A204.1 (cell line): ENCODE results near the gene TRPV6.

Source experiments
- FAIRE-seq: peaks from 2 replicates; lab custom pipeline; 2012; peaks lifted over from hg19 to GRCh38; lab: Jason Lieb, UNC

Gene TRPV6

DNA sequence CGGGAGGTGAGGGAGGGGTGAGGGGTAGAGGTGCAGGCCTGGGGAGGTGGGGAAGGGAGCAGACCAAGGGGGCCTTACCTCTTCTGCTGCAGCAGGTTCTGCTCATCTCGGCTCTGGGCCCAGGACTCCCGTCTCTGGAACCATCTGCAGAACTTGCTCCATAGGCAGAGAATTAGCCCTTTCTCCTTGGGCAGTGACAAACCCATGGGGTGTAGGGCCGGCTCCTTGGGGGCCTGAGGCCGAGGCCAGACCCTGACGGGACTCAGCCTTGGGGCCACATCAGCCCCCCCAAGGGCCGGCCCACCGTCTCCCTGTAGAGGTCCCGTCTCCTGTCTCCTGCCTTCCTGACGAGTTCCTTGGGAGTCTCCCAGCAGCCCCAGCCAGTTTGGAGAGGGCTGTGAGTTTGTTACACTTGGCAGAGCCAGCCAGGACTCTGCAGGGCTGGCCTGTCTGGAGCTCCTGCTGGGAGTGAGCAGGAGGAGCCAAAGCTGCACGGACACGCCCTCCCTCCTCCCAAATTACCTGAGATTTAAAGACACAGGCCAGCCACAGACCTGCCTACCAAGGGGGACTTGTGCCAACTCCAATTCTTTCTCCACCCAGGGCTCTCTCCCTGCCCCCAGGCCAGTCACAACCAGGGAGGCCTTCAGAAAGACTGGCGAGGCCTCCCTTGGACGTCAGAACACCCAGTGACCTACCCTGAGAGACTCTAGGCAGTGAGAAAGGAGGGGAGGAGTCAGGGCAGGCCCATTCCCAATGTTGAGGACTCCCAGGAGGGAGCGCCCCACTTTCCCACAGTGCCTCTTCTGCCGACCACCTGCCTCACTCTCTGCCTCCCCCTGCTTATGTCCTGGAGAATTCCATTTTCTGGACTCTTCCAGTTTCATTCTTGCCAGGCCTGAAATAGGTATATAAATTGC is at the start of gene TRPV6:
Gene TRPV6, minus strand, starts transcription at position 435 of the 920 bp plus-strand sequence.
- FAIRE-seq, result no peak

DNA sequence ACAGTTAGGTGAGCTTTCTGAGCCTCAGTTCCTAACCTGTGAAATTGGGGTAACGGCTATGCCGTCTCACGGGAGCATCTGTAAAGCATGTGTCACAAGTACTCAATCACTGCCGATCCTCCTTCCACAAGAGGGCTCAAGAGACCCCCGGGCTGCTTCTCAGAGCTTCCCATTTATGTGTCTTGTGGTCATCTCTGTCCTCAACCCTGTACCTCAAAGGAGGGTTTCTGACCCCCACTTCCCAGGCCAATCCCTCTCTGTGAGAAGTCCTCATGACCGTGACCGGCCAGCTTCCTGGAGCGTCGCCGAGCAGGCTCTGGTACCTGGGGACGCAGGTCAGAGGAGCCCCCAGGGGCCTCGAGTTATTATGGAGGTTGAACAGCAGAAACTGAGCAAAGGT is 48.5 kb upstream of the TRPV6 start:
- no peak for FAIRE-seq

DNA sequence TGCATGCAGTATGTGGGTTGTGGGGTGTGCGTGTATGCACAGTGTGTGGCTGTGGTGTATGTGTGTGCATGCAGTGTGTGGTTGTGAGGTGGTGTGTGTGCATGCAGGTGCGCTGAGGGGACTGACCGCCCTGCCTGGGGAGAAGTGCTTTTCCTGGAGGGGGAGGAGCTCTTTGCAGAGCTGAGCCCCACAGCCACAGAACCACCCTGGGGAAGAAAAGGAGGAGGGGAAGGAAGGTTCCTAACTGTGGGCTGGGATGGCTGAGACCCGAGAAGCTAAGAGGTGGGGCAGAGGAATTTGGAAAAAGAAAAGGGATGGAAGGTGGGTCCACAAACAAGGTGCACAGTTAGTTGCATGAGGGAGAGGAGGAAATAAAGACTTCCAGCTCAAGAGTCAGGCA is 48.1 kb upstream of the TRPV6 start, which contains the start of gene TRPV5:
Gene TRPV5, minus strand, starts transcription at position 123 of the 400 bp plus-strand sequence. CDS start 287 bp downstream, outside the sequence.
- no peak for FAIRE-seq

DNA sequence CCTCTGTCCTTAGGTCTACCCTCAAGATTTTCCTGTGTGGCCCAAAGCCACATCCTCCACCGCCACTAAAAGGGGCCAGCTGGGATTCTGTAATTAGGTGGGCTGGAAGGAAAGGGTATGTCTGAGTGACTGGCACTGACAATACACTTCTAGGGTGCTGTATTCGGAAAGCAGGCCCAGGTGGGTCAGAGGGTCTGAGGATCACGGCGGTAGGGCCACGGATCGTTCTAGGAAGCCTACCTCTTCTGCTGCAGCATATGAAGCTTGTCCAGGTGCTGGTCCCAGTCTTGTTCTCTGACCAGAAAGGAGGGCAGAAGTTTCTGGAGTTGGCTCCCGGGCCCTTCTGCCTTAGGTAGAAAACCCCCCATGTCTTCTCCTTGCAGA is 47.5 kb upstream of the TRPV6 start:
- no peak for FAIRE-seq

DNA sequence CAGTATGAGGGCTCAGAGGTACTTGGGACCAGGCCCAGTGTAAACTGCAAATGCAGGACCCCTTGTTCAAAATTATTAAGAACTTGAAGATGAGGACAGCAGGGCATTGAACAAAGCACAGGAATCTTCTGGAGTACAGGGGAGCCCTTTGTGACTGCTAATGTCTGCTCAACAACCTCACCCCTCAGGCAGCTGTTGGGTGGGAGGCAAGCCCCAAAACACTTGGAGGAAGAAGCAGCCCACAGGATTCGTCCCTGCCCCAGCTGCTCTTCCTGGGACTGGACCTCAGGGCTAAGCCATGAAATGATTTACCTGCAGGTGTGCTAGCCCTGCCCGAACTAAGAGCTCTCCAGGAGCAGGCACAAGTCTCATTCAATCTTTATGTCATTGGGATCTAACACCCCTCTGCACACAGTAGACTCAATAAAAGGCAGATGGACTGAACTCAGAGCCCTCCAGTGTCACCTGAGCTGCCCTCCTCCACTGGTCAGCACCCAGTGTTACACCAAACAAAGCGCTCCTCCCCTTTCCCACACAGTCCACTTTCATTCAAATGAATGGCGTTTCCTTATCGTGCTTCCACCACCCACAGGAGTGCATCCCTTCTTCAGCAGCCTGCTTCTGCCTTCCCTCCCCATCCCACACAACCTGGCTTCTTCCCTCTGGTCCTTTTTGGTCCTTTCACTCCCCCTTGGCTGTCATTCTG is 47.0 kb upstream of the TRPV6 start:
- no peak for FAIRE-seq

DNA sequence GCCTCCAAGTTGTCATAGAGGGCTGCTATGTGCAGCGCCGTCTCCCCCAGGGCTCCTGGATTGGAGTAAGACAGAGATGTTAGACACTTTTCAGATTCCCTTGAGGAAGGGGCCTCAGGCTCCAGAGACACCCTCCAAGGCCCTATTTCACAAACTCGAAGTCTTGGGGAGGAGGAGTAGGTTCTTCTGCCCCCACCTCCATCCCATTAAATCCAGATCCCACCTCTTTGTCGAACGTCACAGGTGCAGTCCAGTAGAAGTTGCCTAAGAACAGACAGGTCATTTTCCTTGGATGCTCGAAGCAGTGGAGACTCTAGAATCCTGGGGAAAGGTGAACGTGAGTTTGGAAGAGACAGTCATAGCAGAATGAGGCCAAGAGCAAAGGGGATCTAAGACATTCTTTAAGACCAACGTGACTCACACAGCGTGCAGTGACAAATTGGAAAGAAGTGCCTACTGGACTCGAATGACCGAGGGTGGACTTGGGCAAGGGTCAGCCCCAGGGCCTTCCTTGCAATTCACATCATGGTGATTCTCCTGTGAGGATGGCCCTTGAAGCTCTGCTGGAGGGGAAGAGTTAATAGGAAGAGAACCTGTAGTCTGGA is 44.7 kb upstream of the TRPV6 start:
- no peak for FAIRE-seq

DNA sequence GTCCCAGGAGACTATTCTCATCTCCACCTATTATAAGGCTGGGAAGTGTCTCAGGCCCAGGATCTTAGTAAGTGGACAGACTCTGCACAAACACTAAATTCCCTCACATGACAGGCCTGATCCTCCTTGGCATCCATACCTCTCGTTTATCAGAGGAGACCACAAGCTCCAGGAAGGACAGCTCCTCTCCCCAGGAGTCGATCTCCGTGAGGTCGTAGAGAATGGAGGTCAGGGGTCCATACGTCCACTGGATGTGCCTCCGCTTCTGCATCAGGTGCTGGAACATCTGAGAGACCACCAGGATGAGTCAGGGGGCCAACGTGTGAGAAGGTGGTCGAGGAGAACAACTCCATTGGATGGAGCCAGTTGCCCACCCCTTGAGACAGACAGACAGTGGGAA is 42.4 kb upstream of the TRPV6 start:
- no peak for FAIRE-seq

DNA sequence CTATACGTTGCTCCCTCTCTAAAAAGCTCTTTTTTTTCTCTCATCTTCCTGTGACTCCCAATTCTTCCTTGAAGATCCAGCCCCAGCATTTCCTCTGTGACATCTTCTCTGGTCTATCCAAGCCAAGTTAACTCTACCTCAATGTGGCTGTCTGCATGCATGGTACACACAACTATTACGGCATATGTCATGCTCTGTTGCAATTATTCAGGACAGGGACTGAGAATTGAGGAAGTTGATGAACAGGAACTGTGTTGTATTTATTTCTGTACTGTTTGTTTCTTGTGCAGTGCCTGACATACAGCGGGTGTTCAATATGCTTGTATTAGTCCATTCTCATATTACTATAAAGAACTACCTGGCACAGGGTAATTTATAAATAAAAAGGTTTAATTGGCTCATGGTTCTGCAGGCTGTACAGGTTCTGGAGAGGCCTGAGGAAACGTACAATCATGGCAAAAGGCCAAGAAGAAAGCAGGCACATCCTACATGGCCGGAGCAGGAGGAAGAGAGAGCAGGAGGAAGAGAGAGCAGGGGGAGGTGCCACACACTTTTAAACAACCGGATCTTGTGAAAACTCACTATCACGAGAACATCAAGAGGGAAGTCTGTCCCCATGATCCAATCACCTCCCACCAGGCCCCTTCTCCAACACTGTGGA is 41.7 kb upstream of the TRPV6 start:
- no peak for FAIRE-seq

DNA sequence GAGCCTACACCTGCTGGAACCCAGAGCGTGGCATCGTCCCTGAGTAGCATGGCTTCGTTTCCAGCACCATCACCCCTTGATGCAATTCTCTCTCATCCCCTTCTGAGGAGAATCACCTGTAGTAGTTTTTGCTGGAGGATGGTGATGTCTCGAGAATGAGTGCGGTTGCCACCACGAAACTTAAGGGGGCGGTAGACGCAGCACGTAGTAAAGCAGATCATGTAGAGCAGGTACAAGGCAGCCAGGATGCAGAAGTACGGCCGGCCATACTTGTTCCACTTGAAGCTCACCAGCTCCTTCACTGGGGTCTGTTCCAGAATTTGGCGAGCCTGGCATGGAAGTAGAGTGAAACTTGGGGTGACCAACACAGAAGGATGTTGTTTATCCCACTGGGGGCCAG is 39.9 kb upstream of the TRPV6 start:
- no peak for FAIRE-seq

DNA sequence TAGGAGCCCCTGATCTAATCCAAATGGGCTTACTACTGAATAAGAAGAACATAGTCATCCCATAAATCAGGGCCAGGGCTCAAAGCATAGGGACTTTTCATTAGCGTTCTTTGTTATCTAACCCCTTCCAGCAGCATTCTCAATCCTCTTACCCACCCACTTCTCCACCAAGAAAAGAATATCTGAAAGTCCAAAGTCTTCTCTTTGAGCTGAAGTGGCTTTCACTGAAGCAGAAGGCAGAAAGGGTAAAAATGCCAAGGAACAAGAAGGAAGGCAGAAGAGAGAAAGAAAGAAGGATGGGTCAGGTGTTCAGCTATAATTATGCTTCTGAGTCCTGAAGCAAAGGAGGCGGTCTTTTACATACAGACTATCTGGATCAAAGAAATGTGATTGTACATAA is 37.8 kb upstream of the TRPV6 start:
- FAIRE-seq, result no peak

DNA sequence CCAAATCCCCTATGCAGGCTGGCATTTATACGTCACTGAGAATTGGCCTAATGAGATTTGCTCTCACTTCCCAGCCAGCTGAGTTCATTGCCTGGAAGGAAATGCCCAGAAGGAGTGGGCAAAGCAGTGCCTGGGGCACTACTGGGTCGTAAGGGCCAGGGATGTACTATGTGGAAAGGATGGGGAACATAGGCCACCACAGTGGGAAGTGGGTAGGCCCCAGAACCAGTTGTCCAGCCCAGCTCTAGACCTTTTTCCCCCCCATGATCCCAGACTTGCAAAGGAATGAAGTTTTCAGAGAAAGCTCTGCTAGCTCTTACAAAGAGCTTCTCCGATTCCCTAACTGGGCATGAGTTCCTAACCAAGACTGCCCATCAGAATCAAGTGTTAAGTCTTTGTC is 34.1 kb upstream of the TRPV6 start:
- no peak for FAIRE-seq

DNA sequence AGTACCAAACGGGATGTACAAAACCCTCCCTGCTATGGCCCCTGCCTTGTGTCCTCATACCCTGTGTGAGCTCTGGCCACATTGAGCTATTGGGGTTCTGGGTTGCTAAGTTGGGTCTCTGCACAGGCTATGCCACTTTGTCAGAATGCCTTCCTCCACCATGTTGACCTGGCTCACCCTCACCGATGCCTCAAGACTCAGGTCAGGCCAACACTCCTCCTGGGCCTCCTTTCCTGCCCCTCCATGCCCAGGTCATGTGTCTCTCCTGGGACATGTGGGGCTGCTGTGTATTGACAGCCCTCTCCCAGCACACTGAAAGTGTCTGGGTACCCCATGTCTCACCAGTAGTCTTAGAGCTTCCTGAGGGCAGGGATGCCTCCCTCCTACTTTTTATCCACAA is 33.4 kb upstream of the TRPV6 start:
- FAIRE-seq, result no peak

DNA sequence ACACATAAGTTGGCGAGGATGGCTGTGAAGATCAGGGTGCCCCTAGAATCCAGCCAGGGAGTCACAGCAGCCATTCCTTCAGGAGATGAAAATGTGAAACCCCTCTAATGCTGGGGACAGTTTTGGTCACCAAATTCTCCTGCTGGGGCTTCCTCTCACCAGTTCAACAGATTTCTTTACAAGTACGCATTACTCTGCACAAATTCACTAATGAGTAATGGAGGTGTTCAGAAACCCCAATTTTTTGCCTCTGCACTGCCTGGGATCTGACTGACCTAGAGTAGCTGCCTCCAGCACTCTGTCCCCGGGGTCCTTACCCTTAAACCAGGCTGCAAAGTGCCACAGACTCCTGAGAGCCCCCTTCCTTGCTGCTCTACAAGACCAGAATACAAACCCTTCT is 31.9 kb upstream of the TRPV6 start:
- FAIRE-seq, result no peak

DNA sequence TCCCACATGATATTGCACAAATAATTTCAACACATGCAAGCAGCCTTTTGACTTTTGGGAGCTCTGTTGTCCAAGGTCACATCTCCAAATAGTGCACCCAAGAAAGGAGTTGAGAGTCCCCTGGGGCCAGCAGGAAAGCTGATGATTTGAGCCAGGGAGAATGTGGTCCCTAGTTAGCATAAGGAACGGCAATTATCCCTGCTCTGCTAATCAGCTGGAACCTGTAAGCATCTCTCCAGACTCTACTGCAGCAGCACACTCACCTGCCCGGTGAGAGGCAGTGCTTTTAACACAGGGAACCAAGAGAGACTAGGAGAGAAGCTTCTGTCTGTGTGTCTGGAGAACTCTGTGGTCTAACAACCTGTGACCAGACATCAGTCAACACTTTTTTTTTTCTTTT is 31.0 kb upstream of the TRPV6 start:
- no peak for FAIRE-seq

DNA sequence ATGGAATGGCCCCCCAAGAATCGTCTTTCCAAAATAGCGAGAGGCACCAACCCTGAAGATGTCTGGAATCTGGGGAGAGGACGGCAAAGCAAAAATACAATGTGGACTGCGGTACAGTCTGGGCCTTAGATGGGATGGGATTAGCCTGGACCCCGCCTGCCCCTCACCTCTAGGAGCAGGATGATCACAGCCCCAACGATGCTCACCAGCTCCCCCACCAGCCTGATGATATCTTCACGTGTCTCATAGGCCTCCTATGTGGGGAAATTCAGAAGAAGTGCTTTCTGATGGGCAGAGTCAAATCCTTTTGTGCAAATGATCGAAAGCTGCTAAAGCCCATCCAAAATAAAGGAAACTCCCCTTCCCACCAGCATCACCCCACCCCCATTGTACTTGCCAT is 29.8 kb upstream of the TRPV6 start:
- no peak for FAIRE-seq

DNA sequence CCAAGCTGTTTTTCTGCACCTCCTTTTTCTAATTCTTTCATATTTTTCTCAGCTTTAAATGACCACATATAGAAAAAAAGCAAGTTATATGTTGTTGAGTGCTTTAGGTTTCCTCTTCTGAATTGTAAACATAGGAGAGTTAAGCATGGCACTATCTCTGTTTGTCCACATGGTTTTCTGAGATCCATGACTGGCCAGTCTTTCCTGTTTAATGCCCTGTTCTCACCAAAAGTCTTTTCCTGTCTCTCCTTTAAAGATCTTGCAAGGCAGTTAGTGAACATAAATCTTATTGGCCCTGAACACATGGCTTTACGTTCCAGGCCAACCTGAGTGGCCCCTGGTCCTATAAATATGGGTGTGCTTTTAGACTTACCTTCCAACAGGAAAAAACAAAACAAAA is 28.6 kb upstream of the TRPV6 start:
- FAIRE-seq, result no peak

DNA sequence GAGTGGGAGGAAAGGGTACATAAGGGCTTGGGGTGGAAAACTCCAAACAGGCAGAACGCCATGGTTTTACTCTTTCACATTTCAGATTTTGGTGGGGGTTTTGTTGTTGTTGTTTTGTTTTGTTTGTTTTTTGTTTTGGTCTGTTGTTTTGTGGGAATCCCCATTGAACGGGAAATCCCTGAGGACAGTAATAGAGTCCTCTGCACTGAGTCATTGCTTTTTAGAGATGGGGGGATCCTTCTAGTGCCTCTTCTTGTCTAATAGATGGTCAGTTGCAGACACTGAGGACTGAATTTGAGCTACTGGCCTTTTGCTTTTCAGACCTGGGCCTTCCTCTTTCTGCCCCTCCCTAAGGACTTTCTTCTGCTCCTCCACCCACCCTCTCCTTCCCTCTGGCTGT is 28.0 kb upstream of the TRPV6 start:
- FAIRE-seq, result no peak

DNA sequence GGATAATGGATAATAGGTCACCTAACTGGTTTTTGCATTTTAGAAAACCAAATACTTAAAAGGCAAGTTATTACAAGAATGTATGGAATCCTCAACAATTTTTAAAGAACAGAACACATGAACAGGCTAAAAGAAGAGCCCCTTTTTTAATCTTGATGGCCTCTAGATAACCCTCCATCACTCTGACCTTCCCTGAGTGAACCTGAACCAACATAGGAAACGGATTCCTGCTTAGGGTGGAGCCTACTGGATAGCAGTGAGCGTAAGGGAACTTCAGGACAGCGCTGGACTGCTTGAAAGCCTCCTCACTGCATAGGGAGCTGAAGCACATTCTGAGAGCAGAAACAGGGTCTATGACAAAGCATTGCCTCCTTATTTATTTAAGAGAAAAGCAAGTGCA is 27.5 kb upstream of the TRPV6 start:
- FAIRE-seq, result no peak

DNA sequence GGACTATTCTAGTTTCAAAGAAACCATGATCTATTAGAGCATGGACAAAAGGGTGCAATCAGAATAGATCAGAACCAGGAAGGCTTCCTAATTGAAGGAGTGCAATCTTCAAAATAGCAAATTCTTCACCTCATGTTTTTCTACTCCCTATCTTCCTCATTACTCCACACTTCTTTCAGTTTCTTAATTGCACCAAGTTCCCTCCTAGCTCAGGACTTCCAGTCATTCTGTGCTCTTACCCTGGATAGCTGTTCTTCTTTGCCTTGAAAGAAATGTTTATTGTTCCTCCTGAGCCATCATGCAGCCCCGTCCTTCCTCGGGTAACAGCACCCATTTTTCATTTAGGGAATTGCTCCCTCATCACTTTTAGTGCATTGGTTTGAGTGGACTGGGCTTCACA is 24.9 kb upstream of the TRPV6 start:
- no peak for FAIRE-seq

DNA sequence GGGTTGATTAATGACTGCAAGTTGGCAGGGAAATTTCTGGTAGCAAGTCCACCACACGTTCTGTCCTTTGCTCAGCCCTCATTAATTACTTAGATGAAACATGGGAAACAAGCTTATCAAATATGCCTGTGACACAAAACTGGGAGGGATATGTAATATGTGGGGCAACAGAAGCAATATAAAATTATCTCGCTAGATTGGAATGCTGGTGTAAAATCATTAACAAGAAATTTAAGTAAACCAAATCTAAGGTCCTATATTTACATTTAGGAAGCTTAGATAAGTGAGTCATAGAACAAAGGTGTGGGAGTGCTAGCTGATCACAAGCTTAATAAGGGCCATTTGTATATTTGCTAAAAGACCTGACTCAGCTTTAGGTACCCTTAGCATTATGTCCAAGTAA is 24.5 kb upstream of the TRPV6 start:
- no peak for FAIRE-seq

DNA sequence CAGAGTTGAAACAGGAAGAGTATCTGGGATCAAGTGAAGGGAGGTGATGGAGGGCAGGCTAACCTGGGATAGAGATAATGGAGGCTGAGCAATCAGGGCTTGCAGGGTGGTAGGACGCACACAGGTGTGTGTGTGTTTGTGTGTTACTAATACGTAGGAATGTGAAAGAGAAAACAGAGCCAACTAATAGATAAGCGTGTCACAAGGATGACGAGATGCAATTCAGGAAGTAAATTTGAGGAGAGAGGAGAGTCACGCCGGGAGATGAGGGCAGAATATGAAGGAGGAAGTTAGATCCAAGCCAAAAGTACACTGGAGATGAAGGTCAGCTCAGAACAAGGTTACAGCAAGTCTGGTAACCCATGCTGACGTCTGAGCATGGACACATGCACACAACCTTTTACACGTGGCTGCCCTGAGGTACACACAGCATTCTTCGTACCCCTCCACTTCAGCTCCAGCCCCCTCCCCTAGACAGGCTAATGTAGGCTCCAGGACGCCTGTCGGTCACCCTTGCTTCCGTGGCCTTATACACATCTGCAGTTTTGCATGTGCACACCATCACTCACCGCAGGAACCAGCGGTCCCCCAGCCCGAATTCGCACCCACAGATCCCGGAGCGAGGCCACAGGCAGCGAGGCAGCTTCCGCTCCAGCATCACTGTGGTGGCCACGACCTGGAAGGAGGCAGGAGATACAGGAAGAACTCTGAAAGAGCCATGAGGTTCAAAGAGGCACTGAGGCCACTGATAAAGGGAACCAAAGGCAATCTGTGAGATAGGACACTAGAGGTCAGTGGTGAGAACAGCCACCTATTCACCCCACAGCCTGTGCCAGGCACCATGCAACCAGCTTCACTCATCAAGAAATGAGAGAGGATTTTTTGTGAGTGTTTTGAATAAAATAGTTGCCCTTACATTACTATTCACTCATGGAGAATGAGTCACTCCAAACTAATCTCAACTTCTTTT is 23.7 kb upstream of the TRPV6 start:
- FAIRE-seq, result no peak

DNA sequence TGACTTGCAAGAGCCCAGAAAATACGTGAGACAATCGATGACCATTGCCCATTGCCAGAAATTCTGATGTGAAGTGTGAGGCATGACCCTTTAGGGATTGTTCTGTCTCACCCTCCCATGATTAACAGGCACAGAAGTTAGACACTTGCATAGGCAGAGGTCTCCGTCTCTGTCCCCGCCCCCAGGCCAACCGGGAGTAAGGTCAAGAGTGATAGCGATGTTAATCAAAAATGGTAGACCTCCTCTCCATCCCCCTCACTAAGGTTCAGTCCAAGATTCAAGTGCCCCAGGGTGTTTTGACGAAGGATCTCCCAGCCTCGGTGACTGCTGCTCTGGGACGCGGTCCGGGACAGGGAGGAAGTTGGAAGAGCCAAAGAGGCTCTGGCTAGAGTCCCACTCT is 22.7 kb upstream of the TRPV6 start:
- FAIRE-seq, result no peak
